ENCODE results near the gene ATP2A3.

GRCh38 chr17:3885271-3885670 lies 79.0 kb downstream of the ATP2A3 start:
- no peak for TF ChIP-seq CTCF (IDR thresholded peaks at IDR 0.05)
- TF ChIP-seq POLR2A (IDR thresholded peaks at IDR 0.05): no peak
